A549 (cell line): ENCODE results near the gene APBB2.

Experiments used
- CTCF ChIP-seq: fragments of >200 bp; sonication (Bioruptor Twin); formaldehyde crosslinking; IDR thresholded peaks from 3 replicates; pipeline ENCODE4 v1.5.1; 2016
- EHMT2 ChIP-seq: fragments of 200-600 bp; sonication (generic); IDR thresholded peaks from 2 replicates; pipeline ENCODE4 v1.6.1; 2016; ENCODE audit warnings: antibody characterized with exemption, low read depth, mild to moderate bottlenecking, moderate library complexity
- KDM5A ChIP-seq: fragments of 200-600 bp; sonication (generic); IDR thresholded peaks from 2 replicates; pipeline ENCODE4 v1.6.1; 2016; ENCODE audit warnings: antibody characterized with exemption, mild to moderate bottlenecking
- POLR2A ChIP-seq: IDR thresholded peaks from 2 replicates; pipeline ENCODE4 v1.6.1; 2012; ENCODE audit warnings: mild to moderate bottlenecking, low read length
- RAD21 ChIP-seq, 2 experiments: fragments of >200 bp in 1 of 2; sonication (Bioruptor Twin) in 1 of 2; formaldehyde crosslinking in 1 of 2; IDR thresholded peaks in 1 of 2; conservative IDR thresholded peaks in 1 of 2; 2 replicates in 1 of 2; 3 replicates in 1 of 2; pipeline ENCODE4 v1.6.1; 2012 to 2018; ENCODE audit warnings: inconsistent platforms in 1 of 2
- TF ChIP-seq, protein P1 (sequence below): fragments of 150-350 bp; IDR thresholded peaks from 2 replicates; pipeline ENCODE4 v1.6.1; 2014; ENCODE audit warnings: low read depth, mild to moderate bottlenecking, low read length

DNA sequence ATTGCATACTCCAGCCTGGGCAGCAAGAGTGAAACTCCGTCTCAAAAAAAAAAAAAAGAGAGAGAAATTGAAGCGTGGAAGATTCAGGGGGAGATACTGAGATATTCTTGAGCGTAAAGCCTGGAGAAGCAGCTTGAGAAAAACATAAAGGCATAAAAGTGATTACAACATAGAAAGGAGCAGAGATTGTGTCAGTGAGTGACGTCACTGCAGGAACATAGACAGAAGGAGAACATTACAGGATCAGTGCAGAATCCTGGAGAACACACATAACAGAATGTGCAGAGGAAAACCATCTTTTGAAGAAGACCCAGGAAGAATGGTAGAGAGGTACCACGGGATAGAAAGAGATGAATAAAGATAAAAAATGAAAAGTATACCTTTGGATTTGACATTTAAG lies 147.0 kb downstream of the APBB2 start:
- TF ChIP-seq CTCF, result no peak
- no peak for TF ChIP-seq KDM5A
- TF ChIP-seq, protein P1, sequence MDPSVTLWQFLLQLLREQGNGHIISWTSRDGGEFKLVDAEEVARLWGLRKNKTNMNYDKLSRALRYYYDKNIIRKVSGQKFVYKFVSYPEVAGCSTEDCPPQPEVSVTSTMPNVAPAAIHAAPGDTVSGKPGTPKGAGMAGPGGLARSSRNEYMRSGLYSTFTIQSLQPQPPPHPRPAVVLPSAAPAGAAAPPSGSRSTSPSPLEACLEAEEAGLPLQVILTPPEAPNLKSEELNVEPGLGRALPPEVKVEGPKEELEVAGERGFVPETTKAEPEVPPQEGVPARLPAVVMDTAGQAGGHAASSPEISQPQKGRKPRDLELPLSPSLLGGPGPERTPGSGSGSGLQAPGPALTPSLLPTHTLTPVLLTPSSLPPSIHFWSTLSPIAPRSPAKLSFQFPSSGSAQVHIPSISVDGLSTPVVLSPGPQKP, result no peak
- TF ChIP-seq EHMT2, result no peak
- TF ChIP-seq POLR2A, result no peak
- TF ChIP-seq RAD21 (conservative IDR thresholded peaks at IDR 0.05 in 1 of 2, IDR thresholded peaks at IDR 0.05 in 1 of 2), result no peak
